CD14-positive monocyte (primary cell): ENCODE results near the gene ERMAP. TPM values are rescaled to one million over a fixed set of nuclear protein-coding genes. Genes with fewer than 3 reads are reported as not detected.

Experiments
- DNase-seq, 3 donors: peaks; one replicate each; pipeline ENCODE4 v3.0.0-alpha.2; 2011 to 2022
- H2AFZ ChIP-seq: 2 replicates; pipeline ENCODE4 v1.6.0; 2012; ENCODE audit warnings: mild to moderate bottlenecking, low read depth, low read length, inconsistent platforms; ENCODE audit not compliant: insufficient read depth, poor library complexity, severe bottlenecking
- H3K27ac ChIP-seq, 2 donors: 1 replicate in 1 of 2; 2 replicates in 1 of 2; pipeline ENCODE4 v1.5.1; 2012 to 2013; ENCODE audit warnings: low read length in 2 of 2, control low read depth in 1 of 2, inconsistent platforms in 1 of 2, low read depth in 1 of 2, mild to moderate bottlenecking in 1 of 2
- H3K27me3 ChIP-seq, 2 donors: one replicate each; pipeline versions ENCODE4 v1.6.0 to v1.6.1; 2011 to 2013; ENCODE audit warnings: low read length in 2 of 2; ENCODE audit not compliant: control insufficient read depth in 2 of 2, insufficient read depth in 2 of 2
- H3K36me3 ChIP-seq, 2 donors: replicated peaks in 1 of 2; 1 replicate in 1 of 2; 2 replicates in 1 of 2; pipeline versions ENCODE4 v1.5.1 to v1.6.1; 2012 to 2013; ENCODE audit warnings: low read length in 2 of 2, control low read depth in 1 of 2, inconsistent platforms in 1 of 2, mild to moderate bottlenecking in 1 of 2; ENCODE audit not compliant: insufficient read depth in 2 of 2, control insufficient read depth in 1 of 2
- H3K4me1 ChIP-seq, 2 donors: 1 replicate in 1 of 2; 2 replicates in 1 of 2; pipeline versions ENCODE4 v1.5.1 to v1.6.1; 2012 to 2013; ENCODE audit warnings: low read length in 2 of 2, control low read depth in 1 of 2, inconsistent platforms in 1 of 2, mild to moderate bottlenecking in 1 of 2, moderate library complexity in 1 of 2; ENCODE audit not compliant: insufficient read depth in 2 of 2, control insufficient read depth in 1 of 2
- H3K4me2 ChIP-seq: replicated peaks from 2 replicates; pipeline ENCODE3; 2012; ENCODE audit warnings: low read length, moderate library complexity, mild to moderate bottlenecking; ENCODE audit not compliant: poor library complexity, severe bottlenecking; ENCODE audit errors: extremely low read depth
- H3K4me3 ChIP-seq, 3 experiments: fragments of 200-600 bp in 1 of 3; sonication (generic) in 1 of 3; replicated peaks in 1 of 3; 1 replicate in 2 of 3; 2 replicates in 1 of 3; pipeline ENCODE4 v1.5.1; 2011 to 2013; ENCODE audit warnings: low read length in 3 of 3, mild to moderate bottlenecking in 3 of 3, control low read depth in 2 of 3, low read depth in 2 of 3, inconsistent platforms in 1 of 3, moderate library complexity in 1 of 3
- H3K79me2 ChIP-seq: 2 replicates; pipeline ENCODE4 v1.6.0; 2012; ENCODE audit warnings: mild to moderate bottlenecking, control low read depth, inconsistent platforms, low read length, moderate library complexity; ENCODE audit not compliant: insufficient read depth
- H3K9ac ChIP-seq: 2 replicates; pipeline ENCODE4 v1.6.0; 2017; ENCODE audit warnings: low read length, mild to moderate bottlenecking; ENCODE audit not compliant: insufficient read depth, poor library complexity, severe bottlenecking
- H3K9me3 ChIP-seq, 2 donors: replicated peaks in 1 of 2; 1 replicate in 1 of 2; 2 replicates in 1 of 2; pipeline versions ENCODE4 v1.5.1 to v1.6.1; 2012 to 2013; ENCODE audit warnings: low read length in 2 of 2, control low read depth in 1 of 2; ENCODE audit not compliant: control insufficient read depth in 1 of 2, insufficient read depth in 1 of 2
- H4K20me1 ChIP-seq: 2 replicates; pipeline ENCODE4 v1.6.0; 2012; ENCODE audit warnings: mild to moderate bottlenecking, low read length, control low read depth, moderate library complexity; ENCODE audit not compliant: insufficient read depth
- H3K27ac Mint-ChIP-seq, 7 donors: one replicate each; pipeline ENCODE4 v1.8.0; 2020; ENCODE audit warnings: mild to moderate bottlenecking in 7 of 7, mixed read lengths in 7 of 7, moderate library complexity in 6 of 7, inconsistent platforms in 2 of 7
- H3K27me3 Mint-ChIP-seq, 3 donors: one replicate each; pipeline ENCODE4 v1.8.0; 2021 to 2022; ENCODE audit warnings: low read depth in 3 of 3, mild to moderate bottlenecking in 3 of 3, mixed read lengths in 3 of 3, moderate library complexity in 3 of 3, inconsistent platforms in 1 of 3
- H3K36me3 Mint-ChIP-seq, 2 donors: one replicate each; pipeline ENCODE4 v1.8.0; 2020; ENCODE audit warnings: mixed read lengths in 2 of 2, inconsistent platforms in 1 of 2, mild to moderate bottlenecking in 1 of 2
- H3K4me1 Mint-ChIP-seq: one replicate; pipeline ENCODE4 v1.8.0; 2020; ENCODE audit warnings: mild to moderate bottlenecking, mixed read lengths
- H3K4me3 Mint-ChIP-seq, 2 donors: one replicate each; pipeline ENCODE4 v1.8.0; 2020; ENCODE audit warnings: mild to moderate bottlenecking in 2 of 2, mixed read lengths in 2 of 2, moderate library complexity in 1 of 2
- H3K9me3 Mint-ChIP-seq, 7 donors: one replicate each; pipeline ENCODE4 v1.8.0; 2020 to 2022; ENCODE audit warnings: mixed read lengths in 7 of 7, mild to moderate bottlenecking in 6 of 7, moderate library complexity in 6 of 7, inconsistent platforms in 2 of 7
- CTCF ChIP-seq: fragments of 200-600 bp; IDR thresholded peaks from one replicate; pipeline ENCODE4 v1.8.0; 2022; ENCODE audit warnings: antibody characterized with exemption, mild to moderate bottlenecking
- WGBS: methylation state at CpG from one replicate; pipeline ENCODE4 v1.1.5; 2013; ENCODE audit warnings: missing lambda C conversion rate; ENCODE audit not compliant: insufficient coverage; 5-methylcytosine and 5-hydroxymethylcytosine counted together
- intact Hi-C, 2 donors: fragments of 100-400 bp; cut with micrococcal nuclease; formaldehyde crosslinking; loops; one replicate each; pipeline versions ENCODE4 v1.15.0 to v1.15.1; 2023
- polyA plus RNA-seq, 3 donors: library from polyadenylated mRNA; depleted of rRNA in 1 of 3; unstranded in 2 of 3; stranded (reverse) in 1 of 3; fragments of 300-500 nt in 2 of 3; fragments of >200 nt in 1 of 3; fragmentation: Illumina TruSeq in 2 of 3; gene quantifications; 1 replicate in 2 of 3; 2 replicates in 1 of 3; pipeline ENCODE4 v1.2.3, GENCODE V29; 2012 to 2021

The ERMAP gene
- polyA plus RNA-seq, 3 donors: 6.0 to 22.7 (median 8.4) TPM

- H3K36me3 Mint-ChIP-seq: peaks cover 26 to 31% of the 10 kb centered on the region in 2 donors
- H3K9me3 Mint-ChIP-seq: no peaks in the 10 kb centered on the region
- Histone ChIP-seq H3K9ac (peak overlapping the region; percentile 84), H3K4me1 (peaks cover 18 to 20% of the 10 kb centered on the region in 2 donors), H3K4me3 (peak overlapping the region; percentile 72 to 94 (median 86)), H3K36me3 (peaks cover 0 to 15% of the 10 kb centered on the region in 2 donors), H3K9me3 (no peaks in the 10 kb centered on the region), H3K27me3 (no peaks in the 10 kb centered on the region), H3K27ac (peak overlapping the region in 1 of 2 donors; percentile 88), H2AFZ (peak overlapping the region; percentile 88), H3K79me2 (peaks cover 41% of the 10 kb centered on the region), H3K4me2 (peak overlapping the region; percentile 96), H4K20me1 (peaks cover 35% of the 10 kb centered on the region)
- intact Hi-C loops: loop anchor here (2.0 to 5.0 kb wide), 2 partner anchors 49 kb away; partner anchors contain the start of genes C1orf50 (in 2 of the 2) and P3H1 (in 2 of the 2)
- H3K27ac Mint-ChIP-seq: peak overlapping the region; percentile 65 to 90 (median 87)
- TF ChIP-seq CTCF: no peak
- peak overlapping the region; percentile 85 to 92 for H3K4me3 Mint-ChIP-seq
- peak in 2 of 3 donors; percentile 16 to 23 for DNase-seq
- WGBS: 24% methylated on average over 5 of the region's 7 CpGs
- H3K4me1 Mint-ChIP-seq: peaks cover 38% of the 10 kb centered on the region
- H3K27me3 Mint-ChIP-seq: peaks cover 0 to 2% (median 0%) of the 10 kb centered on the region in 3 donors
These were observed 859 bp upstream of the ERMAP start for GRCh38 chr1:42815941-42816584.

GRCh38 chr1:42817440-42817767 is 482 bp downstream of the ERMAP start:
- no peaks in the 10 kb centered on the region for H3K9me3 ChIP-seq
- Mint-ChIP-seq H3K9me3 (no peaks in the 10 kb centered on the region), H3K27me3 (peaks cover 0 to 2% (median 0%) of the 10 kb centered on the region in 3 donors), H3K36me3 (peaks cover 21 to 31% of the 10 kb centered on the region in 2 donors), H3K27ac (peak overlapping the region in 2 of 7 donors; percentile 41 to 87), H3K4me3 (peak overlapping the region; percentile 68 to 82), H3K4me1 (peaks cover 41% of the 10 kb centered on the region)
- H3K9ac ChIP-seq: peak overlapping the region; percentile 84
- peaks cover 46% of the 10 kb centered on the region for H3K79me2 ChIP-seq
- peaks cover 36% of the 10 kb centered on the region for H4K20me1 ChIP-seq
- peak overlapping the region; percentile 72 to 94 (median 86) for H3K4me3 ChIP-seq
- peak overlapping the region; percentile 85 for H2AFZ ChIP-seq
- peaks cover 0 to 11% of the 10 kb centered on the region in 2 donors for H3K36me3 ChIP-seq
- no peaks in the 10 kb centered on the region for H3K27me3 ChIP-seq
- no peak for DNase-seq
- peaks cover 18 to 24% of the 10 kb centered on the region in 2 donors for H3K4me1 ChIP-seq
- intact Hi-C loops: loop anchor here (2.0 to 5.0 kb wide), 2 partner anchors 50 to 51 kb away; partner anchors contain the start of genes C1orf50 (in 2 of the 2) and P3H1 (in 2 of the 2)
- no peak for TF ChIP-seq CTCF
- WGBS: 0% methylated on average over 4 of the region's 13 CpGs
- H3K4me2 ChIP-seq: peak overlapping the region; percentile 96
- H3K27ac ChIP-seq: peak overlapping the region in 1 of 2 donors; percentile 88
